ENCODE data around the gene EYS.
"Not testable (repeated sequence)": the region's sequence is repeated elsewhere in the genome, so short reads cannot be mapped to it uniquely, and the experiment has no call there.

GRCh38 chr6:63800386-63800785, 1906.6 kb downstream of the EYS start:
- not testable (repeated sequence) for TF ChIP-seq EGR1 (conservative IDR thresholded peaks at IDR 0.05); ZNF121 (CRISPR knock-in tag; conservative IDR thresholded peaks at IDR 0.05); CHD4 (IDR thresholded peaks at IDR 0.05; ENCODE audit: insufficient read depth, insufficient replicate concordance, low read depth, low read length, poor library complexity, severe bottlenecking); C11orf30 (IDR thresholded peaks at IDR 0.05; ENCODE audit: low read depth); NFIX (CRISPR knock-in tag; IDR thresholded peaks at IDR 0.05; ENCODE audit: low read depth); ZNF253 (CRISPR knock-in tag; conservative IDR thresholded peaks at IDR 0.05); GATAD2A (IDR thresholded peaks at IDR 0.05); GABPA (tag; conservative IDR thresholded peaks at IDR 0.05; ENCODE audit: low read depth); KAT2B (IDR thresholded peaks at IDR 0.05; ENCODE audit: low read depth, low read length); CTCF (IDR thresholded peaks at IDR 0.05 in 2 of 3, conservative IDR thresholded peaks at IDR 0.05 in 1 of 3; ENCODE audit: insufficient read depth in 2 of 3, low read depth in 1 of 3, low read length in 3 of 3); SMAD2 (IDR thresholded peaks at IDR 0.05; ENCODE audit: low read depth, low read length); KAT8 (IDR thresholded peaks at IDR 0.05; ENCODE audit: low read depth); ZBTB7A (IDR thresholded peaks at IDR 0.05; ENCODE audit: borderline replicate concordance, control insufficient read depth, low read depth, low read length)
- TF ChIP-seq, protein P1, sequence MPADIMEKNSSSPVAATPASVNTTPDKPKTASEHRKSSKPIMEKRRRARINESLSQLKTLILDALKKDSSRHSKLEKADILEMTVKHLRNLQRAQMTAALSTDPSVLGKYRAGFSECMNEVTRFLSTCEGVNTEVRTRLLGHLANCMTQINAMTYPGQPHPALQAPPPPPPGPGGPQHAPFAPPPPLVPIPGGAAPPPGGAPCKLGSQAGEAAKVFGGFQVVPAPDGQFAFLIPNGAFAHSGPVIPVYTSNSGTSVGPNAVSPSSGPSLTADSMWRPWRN (IDR thresholded peaks at IDR 0.05; ENCODE audit: low read depth) = not testable (repeated sequence)
